GM23248 (cell line): ENCODE data around the gene GABPB1. TPM values are rescaled to one million over a fixed set of nuclear protein-coding genes. Genes with fewer than 3 reads are reported as not detected.

Experiments used
- DNase-seq: peaks from one replicate; pipeline ENCODE4 v3.0.0-alpha.2; 2015
- H2AFZ ChIP-seq: fragments of 200-600 bp; sonication (generic); 2 replicates; pipeline ENCODE4 v1.6.1; 2016; ENCODE audit warnings: antibody characterized with exemption
- H3F3A ChIP-seq: fragments of 200-600 bp; sonication (generic); 2 replicates; pipeline ENCODE4 v1.6.1; 2016; ENCODE audit warnings: mild to moderate bottlenecking, antibody characterized with exemption, mixed run types; ENCODE audit not compliant: insufficient read depth
- H3K27ac ChIP-seq: fragments of 200-600 bp; sonication (generic); 2 replicates; pipeline ENCODE4 v1.5.1; 2016; ENCODE audit warnings: mild to moderate bottlenecking
- H3K27me3 ChIP-seq: fragments of 200-600 bp; sonication (generic); replicated peaks from 2 replicates; pipeline ENCODE4 v1.6.1; 2016; ENCODE audit warnings: mild to moderate bottlenecking; ENCODE audit not compliant: insufficient read depth
- H3K36me3 ChIP-seq: fragments of 200-600 bp; sonication (generic); 2 replicates; pipeline ENCODE4 v1.6.1; 2016; ENCODE audit warnings: low read depth, mild to moderate bottlenecking
- H3K4me1 ChIP-seq: fragments of 200-600 bp; sonication (generic); 2 replicates; pipeline ENCODE4 v1.6.1; 2016; ENCODE audit warnings: mild to moderate bottlenecking; ENCODE audit not compliant: insufficient read depth
- H3K4me2 ChIP-seq: fragments of 200-600 bp; sonication (generic); one replicate; pipeline ENCODE4 v1.6.1; 2016; ENCODE audit warnings: mild to moderate bottlenecking; ENCODE audit not compliant: unreplicated experiment
- H3K4me3 ChIP-seq: fragments of 200-600 bp; sonication (generic); 2 replicates; pipeline ENCODE4 v1.5.1; 2016; ENCODE audit warnings: mild to moderate bottlenecking
- H3K79me2 ChIP-seq: fragments of 200-600 bp; sonication (generic); 2 replicates; pipeline ENCODE4 v1.6.1; 2016; ENCODE audit warnings: mild to moderate bottlenecking; ENCODE audit not compliant: insufficient read depth
- H3K9ac ChIP-seq: fragments of 200-600 bp; sonication (generic); 2 replicates; pipeline ENCODE4 v1.6.1; 2016; ENCODE audit warnings: mild to moderate bottlenecking
- H3K9me2 ChIP-seq: fragments of 200-600 bp; sonication (generic); 2 replicates; pipeline ENCODE4 v1.6.1; 2016; ENCODE audit warnings: mixed run types, mild to moderate bottlenecking, moderate library complexity; ENCODE audit not compliant: insufficient read depth
- H3K9me3 ChIP-seq: fragments of 200-600 bp; sonication (generic); one replicate; pipeline ENCODE4 v1.6.1; 2017; ENCODE audit warnings: low read depth
- H4K20me1 ChIP-seq: fragments of 200-600 bp; sonication (generic); 2 replicates; pipeline ENCODE4 v1.6.0; 2016; ENCODE audit not compliant: insufficient read depth
- EZH2 ChIP-seq: fragments of 200-600 bp; sonication (generic); IDR thresholded peaks from 2 replicates; pipeline ENCODE4 v1.6.1; 2018; ENCODE audit warnings: antibody characterized with exemption, mild to moderate bottlenecking; ENCODE audit not compliant: insufficient read depth, poor library complexity, severe bottlenecking
- EZH2phosphoT487 ChIP-seq: fragments of 200-600 bp; sonication (generic); IDR thresholded peaks from 2 replicates; pipeline ENCODE4 v1.6.1; 2018; ENCODE audit warnings: antibody characterized with exemption, moderate library complexity, mild to moderate bottlenecking, low read depth; ENCODE audit not compliant: insufficient read depth
- WGBS, 2 experiments: methylation state at CpG; one replicate each; pipeline ENCODE4 v1.1.6; 2015 to 2017; ENCODE audit warnings: low lambda C conversion rate in 2 of 2, low coverage in 1 of 2; ENCODE audit errors: missing lambda C conversion rate in 2 of 2; 5-methylcytosine and 5-hydroxymethylcytosine counted together
- in situ Hi-C: fragments of 300-500 bp; cut with MboI; formaldehyde crosslinking; loops from 2 replicates; pipeline ENCODE4 v1.15.0; 2020
- polyA plus RNA-seq: library from polyadenylated mRNA; unstranded; fragments of >200 nt; fragmentation: Nextera tagmentation; extraction: Ambion mirVana; gene quantifications from 2 replicates; pipeline ENCODE4 v1.2.1, GENCODE V29; 2016
- total RNA-seq: library from RNA; depleted of rRNA; stranded (reverse); fragments of >200 nt; shearing (Covaris generic); gene quantifications from 2 replicates; pipeline ENCODE4 v1.2.3, GENCODE V29; 2014

GABPB1 gene
- total and polyA plus RNA-seq, 2 experiments from 2014 or later, result 22.8 to 32.6 TPM

GRCh38 chr15:50250760-50251394 is 104.1 kb downstream of the GABPB1 start:
- in situ Hi-C loops, result no loop called here
- 38 to 39% methylated on average over 6 of the region's 6 CpGs for WGBS, 2 experiments

GRCh38 chr15:50249704-50250103 is 105.3 kb downstream of the GABPB1 start:
- Histone ChIP-seq H3F3A (no peaks in the 10 kb centered on the region), H3K4me1 (no peaks in the 10 kb centered on the region), H3K4me3 (no peak overlapping the region), H3K27ac (no peak overlapping the region), H3K4me2 (no peak overlapping the region), H3K9me2 (no peaks in the 10 kb centered on the region), H3K79me2 (no peaks in the 10 kb centered on the region), H4K20me1 (no peaks in the 10 kb centered on the region), H3K9ac (no peak overlapping the region), H3K27me3 (peaks cover 42% of the 10 kb centered on the region; the same call in 1 of the 2 replicates), H3K9me3 (no peaks in the 10 kb centered on the region), H2AFZ (no peak overlapping the region), H3K36me3 (no peaks in the 10 kb centered on the region)
- TF ChIP-seq EZH2, result no peak
- no peak for TF ChIP-seq EZH2phosphoT487
- DNase-seq, result no peak
- WGBS, 2 experiments, result 35 to 48% methylated on average over 2 of the region's 2 CpGs
- in situ Hi-C loops, result no loop called here

More at GRCh38 chr15:50250760-50251394, 104.1 kb downstream of the GABPB1 start:
- Histone ChIP-seq H3K4me3 (no peak overlapping the region), H2AFZ (no peak overlapping the region), H3K27me3 (peaks cover 42% of the 10 kb centered on the region; the same call in 1 of the 2 replicates), H3F3A (no peaks in the 10 kb centered on the region), H3K79me2 (no peaks in the 10 kb centered on the region), H3K27ac (no peak overlapping the region), H3K4me1 (no peaks in the 10 kb centered on the region), H3K9ac (no peak overlapping the region), H3K36me3 (no peaks in the 10 kb centered on the region), H3K9me2 (no peaks in the 10 kb centered on the region), H3K9me3 (no peaks in the 10 kb centered on the region), H3K4me2 (no peak overlapping the region), H4K20me1 (no peaks in the 10 kb centered on the region)
- no peak for DNase-seq
- no peak for TF ChIP-seq EZH2phosphoT487
- no peak for TF ChIP-seq EZH2

GRCh38 chr15:50248994-50249582 is 105.9 kb downstream of the GABPB1 start:
- Histone ChIP-seq H3K27me3 (peaks cover 42% of the 10 kb centered on the region; the same call in 1 of the 2 replicates), H3F3A (no peaks in the 10 kb centered on the region), H3K36me3 (no peaks in the 10 kb centered on the region), H3K27ac (no peak overlapping the region), H3K9me2 (no peaks in the 10 kb centered on the region), H3K4me1 (no peaks in the 10 kb centered on the region), H3K9ac (no peak overlapping the region), H4K20me1 (no peaks in the 10 kb centered on the region), H3K79me2 (no peaks in the 10 kb centered on the region), H2AFZ (no peak overlapping the region), H3K4me2 (no peak overlapping the region), H3K9me3 (no peaks in the 10 kb centered on the region), H3K4me3 (no peak overlapping the region)
- peak; percentile 12 for DNase-seq
- TF ChIP-seq EZH2 (no peak), EZH2phosphoT487 (no peak)
- in situ Hi-C loops, result no loop called here
- WGBS, 2 experiments, result 35 to 57% methylated on average over 4 of the region's 4 CpGs

DNA sequence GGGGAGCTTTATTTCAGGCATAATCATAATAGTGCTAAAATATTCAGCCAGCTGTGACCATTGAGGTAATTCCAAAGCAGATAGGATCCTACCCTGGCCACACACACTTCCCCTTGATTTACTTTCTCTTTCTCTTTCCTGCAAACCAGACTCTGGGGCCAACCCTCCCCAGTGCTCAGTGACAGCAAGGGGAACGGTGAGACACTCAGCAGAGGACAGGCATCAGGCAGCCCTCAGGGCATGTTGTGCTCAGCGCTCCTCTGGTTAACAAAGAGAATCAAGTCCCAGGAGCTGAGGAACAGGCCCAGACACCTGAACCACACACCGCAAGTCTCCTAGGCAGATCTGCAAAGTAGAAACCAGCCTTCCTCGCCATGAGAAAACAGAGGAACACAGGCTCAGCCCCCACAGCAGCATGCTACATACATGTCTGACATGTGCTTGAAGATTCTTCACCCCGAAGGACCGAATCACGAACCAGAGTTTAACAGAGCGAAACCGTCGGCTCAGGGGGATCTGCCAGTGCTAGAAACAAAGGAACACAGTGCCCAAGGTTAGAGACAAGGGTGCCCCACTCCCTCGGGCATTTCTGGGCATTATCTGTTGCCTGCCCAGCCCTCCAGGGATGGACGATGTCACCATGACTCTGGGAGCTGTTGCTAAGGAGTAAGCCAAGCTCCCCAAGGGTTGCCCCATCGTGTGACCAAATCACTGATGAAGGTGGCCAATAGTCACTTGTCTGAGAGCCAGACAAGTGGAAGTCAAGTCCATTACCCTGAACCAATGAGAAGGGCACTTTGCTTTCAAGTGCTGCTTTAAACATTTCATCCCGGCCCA is 107.0 kb downstream of the GABPB1 start:
- Histone ChIP-seq H3K27me3 (peaks cover 42% of the 10 kb centered on the region; the same call in 1 of the 2 replicates), H3K9ac (no peak overlapping the region), H2AFZ (no peak overlapping the region), H3K9me3 (no peaks in the 10 kb centered on the region), H3K4me3 (no peak overlapping the region), H3K36me3 (no peaks in the 10 kb centered on the region), H3K9me2 (no peaks in the 10 kb centered on the region), H3F3A (no peaks in the 10 kb centered on the region), H3K4me2 (no peak overlapping the region), H4K20me1 (no peaks in the 10 kb centered on the region), H3K27ac (no peak overlapping the region), H3K4me1 (no peaks in the 10 kb centered on the region), H3K79me2 (no peaks in the 10 kb centered on the region)
- 84 to 85% methylated on average over 14 of the region's 14 CpGs for WGBS, 2 experiments
- no peak for DNase-seq
- in situ Hi-C loops, result no loop called here
- TF ChIP-seq EZH2phosphoT487, result no peak
- no peak for TF ChIP-seq EZH2
